NB4 (cell line): ENCODE results near the gene TRIM71.
A peak's percentile ranks its signal among the peaks of the same experiment; 100 is the strongest.

Source experiments
- DNase-seq: peaks from one replicate; pipeline ENCODE4 v3.0.0; 2010; ENCODE audit warnings: low read depth
- H3K4me3 ChIP-seq: one replicate; pipeline ENCODE4 v1.5.1; 2011; ENCODE audit warnings: mild to moderate bottlenecking, low read depth, low read length, moderate library complexity
- CTCF ChIP-seq: IDR thresholded peaks from one replicate; pipeline ENCODE4 v1.5.1; 2012; ENCODE audit warnings: low read depth, low read length
- MAX ChIP-seq: IDR thresholded peaks from 2 replicates; pipeline ENCODE4 v1.6.1; 2011; ENCODE audit warnings: low read depth, low read length
- MYC ChIP-seq: IDR thresholded peaks from 2 replicates; pipeline ENCODE4 v1.6.1; 2011; ENCODE audit warnings: low read depth, low read length
- POLR2A ChIP-seq: IDR thresholded peaks from 2 replicates; pipeline ENCODE4 v1.6.1; 2011; ENCODE audit warnings: mild to moderate bottlenecking; ENCODE audit not compliant: insufficient read length; ENCODE audit errors: extremely low read depth

The TRIM71 gene

GRCh38 chr3:32841867-32842470 is 24.2 kb downstream of the TRIM71 start:
- peak overlapping the region; percentile 13 for H3K4me3 ChIP-seq
- peak; percentile 66 for DNase-seq
- TF ChIP-seq MYC: no peak
- no peak for TF ChIP-seq CTCF
- no peak for TF ChIP-seq MAX
- no peak for TF ChIP-seq POLR2A

GRCh38 chr3:32842531-32842931 is 24.7 kb downstream of the TRIM71 start:
- TF ChIP-seq CTCF (no peak), MAX (peak; percentile 15; the same call in 1 of the 2 replicates)
- DNase-seq: no peak
- peak overlapping the region; percentile 13 for H3K4me3 ChIP-seq

GRCh38 chr3:32842987-32843386 is 25.2 kb downstream of the TRIM71 start:
- peak; percentile 94 for DNase-seq
- no peak overlapping the region for H3K4me3 ChIP-seq
- peak; percentile 44 for TF ChIP-seq MAX
- no peak for TF ChIP-seq POLR2A
- TF ChIP-seq MYC: 0 out of 2 replicates have a peak, but pooled peaks have one; percentile 15
- no peak for TF ChIP-seq CTCF

GRCh38 chr3:32843510-32844321 is 25.9 kb downstream of the TRIM71 start:
- no peak overlapping the region for H3K4me3 ChIP-seq
- peak; percentile 52 for DNase-seq
- no peak for TF ChIP-seq CTCF
- no peak for TF ChIP-seq POLR2A
- TF ChIP-seq MYC: no peak
- TF ChIP-seq MAX: no peak

GRCh38 chr3:32844322-32844654 is 26.5 kb downstream of the TRIM71 start:
- H3K4me3 ChIP-seq: no peak overlapping the region
- no peak for TF ChIP-seq CTCF
- TF ChIP-seq MAX: no peak
- no peak for TF ChIP-seq MYC
- no peak for TF ChIP-seq POLR2A
- DNase-seq: no peak
